Nephron (organoid): ENCODE results near the gene DLGAP4.

Source experiments
- H3K27ac Mint-ChIP-seq, 3 experiments: 2 replicates each; pipeline ENCODE4 v1.8.0; 2020; ENCODE audit warnings: mixed read lengths in 3 of 3, mild to moderate bottlenecking in 2 of 3, moderate library complexity in 1 of 3
- H3K27me3 Mint-ChIP-seq: 2 replicates; pipeline ENCODE4 v1.8.0; 2021; ENCODE audit warnings: low read depth, mild to moderate bottlenecking, moderate library complexity, mixed read lengths
- H3K36me3 Mint-ChIP-seq: 2 replicates; pipeline ENCODE4 v1.8.0; 2020; ENCODE audit warnings: low read depth, mixed read lengths
- H3K4me1 Mint-ChIP-seq: 2 replicates; pipeline ENCODE4 v1.8.0; 2020; ENCODE audit warnings: mixed read lengths
- H3K4me3 Mint-ChIP-seq, 3 experiments: 2 replicates each; pipeline ENCODE4 v1.8.0; 2020; ENCODE audit warnings: mild to moderate bottlenecking in 3 of 3, mixed read lengths in 3 of 3, moderate library complexity in 2 of 3
- H3K9me3 Mint-ChIP-seq: 2 replicates; pipeline ENCODE4 v1.8.0; 2020; ENCODE audit warnings: mixed read lengths
- TF ChIP-seq, protein P1 (sequence below), 3 experiments: fragments of 200-600 bp; sonication (generic); IDR thresholded peaks; one replicate each; pipeline ENCODE4 v1.5.0; 2021; ENCODE audit warnings: antibody characterized with exemption in 3 of 3; ENCODE audit not compliant: unreplicated experiment in 3 of 3

Gene DLGAP4

DNA sequence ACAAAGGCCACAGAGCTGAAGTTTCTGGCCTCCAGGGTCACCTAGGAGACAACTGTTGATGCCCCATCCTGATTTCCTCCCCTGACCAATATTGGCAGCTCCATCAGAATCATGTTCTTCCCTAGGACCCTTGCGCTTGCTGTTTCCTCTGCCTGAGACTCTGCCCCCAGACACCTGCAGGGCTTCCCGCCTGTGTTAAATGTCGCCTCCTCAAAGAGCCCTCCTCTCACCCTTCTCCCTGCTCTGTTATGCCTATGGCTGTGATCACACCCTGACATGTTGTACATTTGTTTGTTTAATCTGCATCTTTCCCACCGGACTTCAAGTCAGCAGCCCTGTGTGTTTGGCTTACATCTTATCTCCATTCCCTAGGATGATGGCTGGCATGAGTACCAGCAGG lies 30.1 kb downstream of the DLGAP4 start:
- peaks cover 46% of the 10 kb centered on the region for H3K27me3 Mint-ChIP-seq
- TF ChIP-seq, protein P1, sequence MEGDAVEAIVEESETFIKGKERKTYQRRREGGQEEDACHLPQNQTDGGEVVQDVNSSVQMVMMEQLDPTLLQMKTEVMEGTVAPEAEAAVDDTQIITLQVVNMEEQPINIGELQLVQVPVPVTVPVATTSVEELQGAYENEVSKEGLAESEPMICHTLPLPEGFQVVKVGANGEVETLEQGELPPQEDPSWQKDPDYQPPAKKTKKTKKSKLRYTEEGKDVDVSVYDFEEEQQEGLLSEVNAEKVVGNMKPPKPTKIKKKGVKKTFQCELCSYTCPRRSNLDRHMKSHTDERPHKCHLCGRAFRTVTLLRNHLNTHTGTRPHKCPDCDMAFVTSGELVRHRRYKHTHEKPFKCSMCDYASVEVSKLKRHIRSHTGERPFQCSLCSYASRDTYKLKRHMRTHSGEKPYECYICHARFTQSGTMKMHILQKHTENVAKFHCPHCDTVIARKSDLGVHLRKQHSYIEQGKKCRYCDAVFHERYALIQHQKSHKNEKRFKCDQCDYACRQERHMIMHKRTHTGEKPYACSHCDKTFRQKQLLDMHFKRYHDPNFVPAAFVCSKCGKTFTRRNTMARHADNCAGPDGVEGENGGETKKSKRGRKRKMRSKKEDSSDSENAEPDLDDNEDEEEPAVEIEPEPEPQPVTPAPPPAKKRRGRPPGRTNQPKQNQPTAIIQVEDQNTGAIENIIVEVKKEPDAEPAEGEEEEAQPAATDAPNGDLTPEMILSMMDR (IDR thresholded peaks at IDR 0.05; ENCODE audit: unreplicated experiment in 3 of 3): no peak

GRCh38 chr20:36336954-36337704 lies 31.0 kb downstream of the DLGAP4 start:
- no peak overlapping the region for H3K27ac Mint-ChIP-seq
- H3K36me3 Mint-ChIP-seq: no peaks in the 10 kb centered on the region
- H3K4me1 Mint-ChIP-seq: no peaks in the 10 kb centered on the region
- H3K9me3 Mint-ChIP-seq: no peaks in the 10 kb centered on the region
- peaks cover 37% of the 10 kb centered on the region for H3K27me3 Mint-ChIP-seq
- H3K4me3 Mint-ChIP-seq: no peak overlapping the region
- TF ChIP-seq, protein P1 (IDR thresholded peaks at IDR 0.05; ENCODE audit: unreplicated experiment in 3 of 3): no peak

More for the DNA sequence above, 30.1 kb downstream of the DLGAP4 start:
- no peaks in the 10 kb centered on the region for H3K36me3 Mint-ChIP-seq
- H3K27ac Mint-ChIP-seq: no peak overlapping the region
- no peaks in the 10 kb centered on the region for H3K4me1 Mint-ChIP-seq
- H3K4me3 Mint-ChIP-seq: no peak overlapping the region
- no peaks in the 10 kb centered on the region for H3K9me3 Mint-ChIP-seq

GRCh38 chr20:36337886-36338285 lies 31.7 kb downstream of the DLGAP4 start:
- H3K4me1 Mint-ChIP-seq: no peaks in the 10 kb centered on the region
- no peak overlapping the region for H3K27ac Mint-ChIP-seq
- H3K4me3 Mint-ChIP-seq: no peak overlapping the region
- no peaks in the 10 kb centered on the region for H3K9me3 Mint-ChIP-seq
- H3K27me3 Mint-ChIP-seq: peaks cover 31% of the 10 kb centered on the region
- TF ChIP-seq, protein P1 (IDR thresholded peaks at IDR 0.05; ENCODE audit: unreplicated experiment in 3 of 3): no peak
- H3K36me3 Mint-ChIP-seq: no peaks in the 10 kb centered on the region

DNA sequence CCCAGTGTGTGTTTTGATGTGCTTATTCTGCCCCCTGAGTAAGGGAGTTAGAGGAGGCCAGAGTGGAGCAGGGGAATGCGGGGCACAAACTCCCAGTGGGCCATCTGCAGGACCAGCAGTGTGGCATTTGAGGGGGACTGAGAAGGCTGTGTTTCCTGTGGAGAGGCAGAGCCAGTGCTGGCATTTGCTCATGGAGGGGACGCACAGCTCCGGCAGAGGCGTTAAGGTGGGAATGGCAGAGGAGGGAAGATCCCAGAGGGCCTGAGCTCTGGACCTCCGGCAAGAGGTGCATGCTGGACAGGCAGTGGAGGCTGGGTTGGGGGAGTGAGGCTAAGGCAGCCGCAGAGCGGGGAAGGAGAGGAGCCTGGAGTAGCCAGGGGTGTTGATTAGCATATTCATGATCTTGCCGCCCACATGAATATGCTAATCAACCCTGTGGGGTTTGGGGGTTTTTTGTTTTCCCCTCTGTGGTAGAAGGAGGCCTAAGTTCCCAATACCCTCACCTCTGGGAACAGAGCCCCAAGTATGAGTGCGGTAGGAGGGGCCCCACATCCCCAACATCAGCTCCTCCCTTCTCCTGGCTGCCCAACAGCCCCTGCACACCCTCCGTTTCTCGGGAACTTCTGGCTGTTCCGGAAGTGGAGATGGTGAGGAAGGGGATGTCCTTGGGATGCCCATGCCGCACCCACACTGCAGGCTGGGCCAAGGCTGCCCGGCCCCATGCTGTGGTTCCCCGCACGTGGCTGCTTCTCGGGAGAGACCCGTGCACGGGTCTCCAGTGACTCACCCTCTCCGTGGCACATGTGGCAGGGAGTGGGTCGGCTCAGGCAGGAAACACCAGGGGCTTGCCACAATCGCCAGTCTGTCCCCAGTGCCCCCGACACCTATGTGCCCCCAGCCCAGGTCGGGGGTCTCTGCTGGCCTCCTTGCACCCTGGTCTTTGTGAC lies 33.8 kb downstream of the DLGAP4 start:
- H3K4me3 Mint-ChIP-seq: no peak overlapping the region
- H3K9me3 Mint-ChIP-seq: no peaks in the 10 kb centered on the region
- no peak overlapping the region for H3K27ac Mint-ChIP-seq

DNA sequence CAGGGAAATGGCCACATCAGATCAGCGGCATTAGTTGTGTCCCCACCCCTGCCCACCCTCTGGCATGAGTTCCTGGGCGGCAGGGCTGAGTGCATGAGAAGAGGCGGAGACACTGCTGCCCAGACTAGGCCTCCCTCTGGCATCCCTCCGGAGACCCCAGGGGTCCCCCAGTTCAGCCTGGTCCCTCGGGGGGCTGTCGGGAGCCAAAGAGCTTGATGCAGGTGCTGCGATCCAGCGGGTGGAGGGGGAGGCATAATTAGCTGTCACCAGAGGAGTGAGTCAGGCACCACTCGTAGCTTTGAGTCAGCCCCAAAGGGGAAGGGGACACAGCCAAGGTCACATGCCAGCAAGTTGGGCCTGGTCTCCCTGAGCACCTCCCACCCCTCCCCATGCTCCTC lies 34.5 kb downstream of the DLGAP4 start:
- TF ChIP-seq, protein P1 (IDR thresholded peaks at IDR 0.05; ENCODE audit: unreplicated experiment in 3 of 3): no peak
- Mint-ChIP-seq H3K4me1 (no peaks in the 10 kb centered on the region), H3K27ac (no peak overlapping the region), H3K4me3 (no peak overlapping the region), H3K36me3 (no peaks in the 10 kb centered on the region), H3K27me3 (peaks cover 23% of the 10 kb centered on the region), H3K9me3 (no peaks in the 10 kb centered on the region)

More for the DNA sequence above, 33.8 kb downstream of the DLGAP4 start:
- TF ChIP-seq, protein P1 (IDR thresholded peaks at IDR 0.05; ENCODE audit: unreplicated experiment in 3 of 3): no peak
- Mint-ChIP-seq H3K27me3 (peaks cover 28% of the 10 kb centered on the region), H3K4me1 (no peaks in the 10 kb centered on the region), H3K36me3 (no peaks in the 10 kb centered on the region)
